GDM1 (cell line): Measurements from ENCODE around the gene ERN2.
A peak's percentile ranks its signal among the peaks of the same experiment; 100 is the strongest.
"Not testable (repeated sequence)": the region's sequence is repeated elsewhere in the genome, so short reads cannot be mapped to it uniquely, and the experiment has no call there.

Experiments
- DNase-seq: peaks from one replicate; lab custom pipeline; 2025; lab: John Stamatoyannopoulos, UW

Gene ERN2

GRCh38 chr16:23712976-23713375, at the start of gene ERN2:
ERN2 (minus strand) TSS chr16:23713222; CDS start chr16:23713187, 35 bp downstream.
- DNase-seq: no peak

- no peak for DNase-seq
Measured at GRCh38 chr16:23757937-23758619, 45.1 kb upstream of the ERN2 start.

GRCh38 chr16:23757116-23757515, 44.1 kb upstream of the ERN2 start:
- DNase-seq: no peak

- no peak for DNase-seq
Measured at GRCh38 chr16:23755484-23755809, 42.4 kb upstream of the ERN2 start.

- DNase-seq: no peak
Measured at GRCh38 chr16:23754594-23755483, 41.8 kb upstream of the ERN2 start, which contains the start of gene CHP2. CHP2 (plus strand) TSS chr16:23755026; CDS start chr16:23755050, 24 bp downstream.

- DNase-seq: no peak
Measured at GRCh38 chr16:23753908-23754593, 41.0 kb upstream of the ERN2 start.

- DNase-seq: not testable (repeated sequence)
Measured at GRCh38 chr16:23751053-23751452, 38.0 kb upstream of the ERN2 start.

- no peak for DNase-seq
Measured at GRCh38 chr16:23748630-23749029, 35.6 kb upstream of the ERN2 start.

- no peak for DNase-seq
Measured at GRCh38 chr16:23745263-23745662, 32.2 kb upstream of the ERN2 start.

- no peak for DNase-seq
Measured at GRCh38 chr16:23742766-23743165, 29.7 kb upstream of the ERN2 start.

GRCh38 chr16:23741675-23742303, 28.8 kb upstream of the ERN2 start:
- DNase-seq: no peak

GRCh38 chr16:23739516-23739915, 26.5 kb upstream of the ERN2 start:
- no peak for DNase-seq

GRCh38 chr16:23737423-23738028, 24.5 kb upstream of the ERN2 start:
- not testable (repeated sequence) for DNase-seq

- DNase-seq: no peak
Measured at GRCh38 chr16:23734176-23734893, 21.3 kb upstream of the ERN2 start.

GRCh38 chr16:23729503-23730424, 16.7 kb upstream of the ERN2 start:
- peak; percentile 0 for DNase-seq

GRCh38 chr16:23728112-23728477, 15.1 kb upstream of the ERN2 start:
- no peak for DNase-seq

GRCh38 chr16:23726710-23727109, 13.7 kb upstream of the ERN2 start:
- DNase-seq: no peak

- no peak for DNase-seq
Measured at GRCh38 chr16:23724785-23725131, 11.7 kb upstream of the ERN2 start.

- DNase-seq: no peak
Measured at GRCh38 chr16:23724096-23724784, 11.2 kb upstream of the ERN2 start.
